NCI-H1694 treated with DMSO at 0.1 percent for 48 hours (cell line): ENCODE measurements around the gene MIOS.
"Not testable (repeated sequence)": the region's sequence is repeated elsewhere in the genome, so short reads cannot be mapped to it uniquely, and the experiment has no call there.

Experiments used
- DNase-seq: peaks from one replicate; lab custom pipeline; 2025; lab: John Stamatoyannopoulos, UW

The MIOS gene

DNA sequence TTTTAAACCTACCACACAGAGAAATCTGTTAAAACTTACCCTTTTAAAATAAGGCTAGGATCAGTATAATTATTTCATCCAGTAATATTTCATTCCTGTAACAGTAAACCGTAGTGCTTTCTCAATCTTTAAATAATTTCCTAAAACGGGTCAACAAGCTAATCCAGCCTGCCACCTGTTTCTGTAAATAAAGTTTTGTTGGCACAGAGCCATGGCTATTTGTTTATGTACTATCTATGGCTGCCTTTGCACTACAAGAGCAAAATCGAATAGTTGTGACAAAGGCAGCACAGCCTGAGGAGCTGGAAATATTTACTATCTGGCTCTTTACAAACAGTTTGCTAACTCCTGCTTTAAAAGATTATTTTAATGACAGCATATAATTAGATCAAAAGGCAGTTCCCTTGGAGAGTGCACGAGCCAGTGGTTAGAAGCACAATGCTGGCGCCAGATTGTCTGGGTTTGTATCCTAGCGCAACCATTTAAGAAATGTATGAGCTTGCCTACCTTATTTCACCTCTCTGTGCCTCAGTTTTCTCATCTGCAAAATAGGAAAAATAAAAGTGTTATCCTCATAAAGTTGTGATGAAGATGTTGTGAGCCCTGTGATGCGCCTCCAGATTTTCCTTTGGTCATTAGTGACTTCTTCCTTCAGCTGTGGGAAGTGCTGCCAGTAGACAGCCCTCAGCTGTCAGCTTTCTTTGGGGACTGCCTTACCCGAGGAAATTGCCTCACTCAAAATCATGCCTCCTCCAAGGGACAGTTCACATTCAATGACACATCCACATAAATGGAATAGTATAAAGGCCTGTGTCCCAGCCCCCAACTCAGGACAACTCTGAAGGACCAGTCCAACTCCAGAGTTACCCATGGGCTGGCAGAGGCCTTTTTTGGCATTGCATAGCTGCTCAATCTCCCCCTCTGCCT is 11.8 kb upstream of the MIOS start:
- peak; percentile 79 for DNase-seq

DNA sequence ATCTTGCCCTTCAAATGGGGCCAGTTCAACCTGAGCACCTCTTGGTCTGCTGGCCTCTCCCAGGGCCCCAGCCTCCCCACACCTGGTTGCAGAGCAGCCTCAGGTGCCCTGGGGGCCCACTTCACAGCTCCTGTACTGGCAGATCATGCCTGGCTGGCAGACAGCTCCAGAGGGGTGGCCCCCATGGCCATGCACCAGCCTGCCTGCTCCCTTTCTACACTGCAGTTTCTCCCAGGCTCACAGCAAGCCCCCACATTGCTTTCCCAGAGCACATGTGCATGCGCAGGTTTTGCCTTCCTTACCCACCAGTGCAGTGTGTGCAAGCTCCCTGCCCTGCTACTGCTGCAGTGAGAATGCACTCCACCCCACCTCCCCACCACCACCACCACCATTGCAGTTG is 9.8 kb upstream of the MIOS start:
- DNase-seq = no peak

DNA sequence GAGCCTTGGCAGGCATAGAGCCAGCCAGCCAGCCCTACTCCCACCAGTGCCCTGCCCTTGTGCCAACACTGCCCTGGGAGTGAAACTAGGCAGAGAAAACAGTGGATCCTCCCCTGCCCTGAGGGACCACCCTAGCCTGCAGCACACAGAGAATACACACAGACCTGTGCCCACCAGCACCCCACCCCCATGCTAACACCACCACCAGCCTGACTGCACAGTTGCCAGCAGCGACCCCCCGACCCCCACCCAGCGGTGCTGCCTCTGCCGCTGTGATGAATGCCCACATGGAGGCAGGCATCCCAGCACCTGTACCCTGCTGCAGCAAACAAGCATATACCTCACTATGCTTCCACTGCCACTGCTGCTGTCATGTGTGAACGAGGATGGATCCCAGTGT is 9.4 kb upstream of the MIOS start:
- DNase-seq = no peak

DNA sequence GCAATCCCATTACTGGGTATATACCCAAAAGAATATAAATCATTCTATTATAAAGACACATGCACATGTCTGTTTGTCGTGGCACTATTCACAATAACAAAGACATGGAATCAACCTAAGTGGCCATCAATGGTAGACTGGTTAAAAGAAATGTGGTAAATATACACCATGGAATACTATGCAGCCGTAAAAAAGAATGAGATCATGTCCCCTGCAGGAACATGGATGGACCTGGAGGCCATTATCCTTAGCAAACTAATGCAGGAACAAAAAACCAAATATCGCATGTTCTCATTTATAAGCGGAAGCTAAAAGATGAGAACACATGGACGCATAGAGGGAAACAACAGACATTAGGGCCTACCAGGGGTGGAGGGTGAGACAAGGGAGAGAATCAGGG is 5.1 kb upstream of the MIOS start:
- DNase-seq = not testable (repeated sequence)

DNA sequence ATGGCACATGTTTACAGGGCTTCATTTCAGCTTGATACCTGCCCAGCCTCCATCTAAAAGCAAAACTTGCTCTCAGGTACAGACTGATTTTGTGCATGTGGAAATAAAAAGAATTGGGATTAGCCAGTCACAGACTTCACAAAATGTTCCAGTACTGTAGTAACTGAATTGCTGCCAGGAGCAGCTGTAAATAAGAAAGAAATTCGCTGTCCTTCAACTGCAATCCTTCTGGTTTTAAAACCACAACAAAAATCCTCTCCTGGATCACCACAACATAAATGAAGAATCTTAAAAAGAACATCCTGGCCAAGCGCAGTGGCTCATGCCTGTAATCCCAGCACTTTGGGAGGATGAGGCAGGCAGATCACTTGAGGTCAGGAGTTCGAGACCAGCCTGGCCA is 3.9 kb upstream of the MIOS start:
- no peak for DNase-seq

DNA sequence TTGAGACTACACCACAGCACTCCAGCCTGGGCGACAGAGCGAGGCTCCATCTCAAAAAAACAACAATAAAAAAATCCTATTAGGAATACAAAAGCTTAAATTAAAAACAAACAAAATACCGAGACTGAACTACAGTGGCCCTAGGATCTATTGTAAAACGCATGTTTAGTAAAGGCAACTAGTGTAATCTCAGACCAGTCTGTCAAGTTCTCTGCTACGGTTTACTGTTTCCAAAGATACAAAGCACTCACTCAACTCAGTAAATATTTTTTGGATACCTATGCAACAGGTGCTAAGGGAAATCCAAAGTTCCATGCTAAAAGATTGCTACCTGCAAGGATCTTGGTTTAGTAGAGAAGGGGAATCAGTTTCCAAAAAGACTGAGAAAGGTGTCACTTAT is 3.4 kb upstream of the MIOS start:
- DNase-seq = no peak

DNA sequence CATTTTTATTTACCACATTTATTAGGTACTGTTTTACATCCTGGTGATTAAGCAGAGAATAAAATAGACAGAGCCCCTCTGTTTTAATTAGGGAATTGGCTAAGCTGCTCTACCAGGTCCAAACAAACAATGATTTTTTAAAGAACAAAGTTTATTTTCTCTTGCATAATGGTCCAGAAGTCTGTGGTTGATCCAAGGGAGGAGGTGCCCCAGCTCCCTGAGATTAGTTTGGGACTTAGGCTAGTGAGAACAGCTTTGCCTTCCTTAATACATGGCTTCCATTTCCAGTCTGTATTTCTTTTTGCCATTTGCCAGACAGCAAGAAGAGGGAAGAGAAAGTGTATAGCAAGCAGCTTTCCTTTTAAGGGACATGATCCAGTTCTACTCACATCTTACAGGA is 2.9 kb upstream of the MIOS start:
- no peak for DNase-seq

DNA sequence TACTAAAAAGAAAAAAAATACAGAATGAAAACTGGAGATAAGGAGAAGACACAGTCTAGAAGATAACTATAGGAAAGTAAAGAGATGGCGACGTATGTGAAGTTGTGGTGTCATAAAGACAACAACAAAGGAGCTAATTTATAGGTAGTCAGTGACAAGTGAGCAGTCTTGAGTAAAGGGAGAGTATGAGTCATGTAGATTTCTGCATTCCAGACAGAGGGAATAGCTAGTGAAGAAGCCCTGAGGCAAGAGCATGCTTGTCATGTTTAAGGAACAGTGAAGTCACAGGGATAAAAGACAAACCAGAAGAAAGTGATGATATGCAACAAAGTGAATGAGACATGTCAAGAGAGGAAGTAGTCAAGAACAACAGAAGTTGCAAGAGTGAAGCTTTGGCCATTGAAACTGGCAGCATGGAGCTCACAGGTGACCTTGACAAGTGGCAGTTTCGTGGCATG is 2.3 kb upstream of the MIOS start:
- no peak for DNase-seq

DNA sequence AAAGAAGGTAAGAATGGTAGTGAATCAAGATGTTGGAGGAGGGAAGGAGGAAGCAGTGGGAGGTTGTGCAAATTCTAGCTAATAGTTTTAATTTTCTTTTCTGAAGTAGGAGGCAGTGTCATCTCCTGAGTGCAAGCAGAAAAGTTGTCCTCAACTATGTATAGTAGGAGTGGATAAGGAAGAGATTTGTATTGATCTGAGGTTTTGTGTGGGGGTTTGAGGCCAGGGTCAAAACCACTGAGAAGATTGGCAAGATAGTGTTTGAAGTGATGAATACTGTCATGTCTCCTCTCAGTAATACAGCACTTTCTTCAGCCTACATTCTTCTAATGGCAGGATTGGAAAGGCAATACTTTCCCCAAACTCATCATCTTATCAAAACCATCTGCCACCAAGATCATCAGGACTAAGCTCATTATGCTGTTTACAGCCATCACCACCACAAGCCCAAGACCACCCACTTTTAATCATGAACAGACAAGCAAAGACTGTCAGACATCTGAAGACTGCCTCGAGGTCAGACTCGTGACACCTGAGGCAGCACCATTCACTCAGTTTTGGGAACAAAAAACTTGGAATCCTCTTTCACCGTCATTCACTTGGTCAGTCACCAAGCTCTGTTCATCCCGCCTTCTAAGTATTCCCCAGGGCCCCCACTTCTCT is 1.5 kb upstream of the MIOS start:
- no peak for DNase-seq

DNA sequence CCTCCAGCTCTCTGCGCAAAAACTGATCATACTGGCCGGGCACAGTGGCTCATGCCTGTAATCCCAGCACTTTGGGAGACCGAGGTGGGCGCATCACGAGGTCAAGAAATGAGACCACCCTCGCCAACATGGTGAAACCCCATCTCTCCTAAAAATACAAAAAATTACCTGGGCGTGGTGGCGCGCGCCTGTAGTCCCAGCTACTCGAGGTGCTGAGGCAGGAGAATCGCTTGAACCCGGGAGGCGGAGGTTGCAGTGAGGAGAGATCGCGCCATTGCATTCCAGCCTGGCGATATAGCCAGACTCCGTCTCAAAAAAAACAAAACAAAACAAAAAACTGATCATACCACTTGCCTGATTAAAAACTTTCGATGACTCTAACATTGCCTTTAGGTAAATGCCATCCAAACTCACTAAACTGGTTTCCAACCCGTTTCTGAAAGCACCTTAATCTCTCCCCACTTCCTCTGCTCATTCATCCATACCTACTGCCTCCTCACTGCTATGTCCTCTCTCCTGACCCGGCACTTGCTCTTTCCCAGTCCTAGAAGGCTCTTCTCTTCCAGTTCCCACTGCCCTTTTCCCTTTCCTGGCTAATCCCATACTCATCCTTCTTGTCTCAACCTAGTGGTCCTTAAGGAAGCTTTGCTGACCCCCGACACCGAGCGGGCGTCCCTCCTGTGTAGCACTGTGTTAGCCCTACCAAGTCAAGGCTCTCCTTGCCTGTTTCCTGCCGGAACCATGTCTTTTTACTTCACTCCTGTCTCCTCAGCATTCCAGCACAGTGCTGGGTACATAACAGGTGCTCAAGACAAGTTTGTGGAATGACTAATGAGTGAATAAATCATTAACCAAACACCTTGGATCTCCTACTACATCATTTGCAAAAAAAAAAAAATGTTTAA is 686 bp upstream of the MIOS start:
- no peak for DNase-seq

DNA sequence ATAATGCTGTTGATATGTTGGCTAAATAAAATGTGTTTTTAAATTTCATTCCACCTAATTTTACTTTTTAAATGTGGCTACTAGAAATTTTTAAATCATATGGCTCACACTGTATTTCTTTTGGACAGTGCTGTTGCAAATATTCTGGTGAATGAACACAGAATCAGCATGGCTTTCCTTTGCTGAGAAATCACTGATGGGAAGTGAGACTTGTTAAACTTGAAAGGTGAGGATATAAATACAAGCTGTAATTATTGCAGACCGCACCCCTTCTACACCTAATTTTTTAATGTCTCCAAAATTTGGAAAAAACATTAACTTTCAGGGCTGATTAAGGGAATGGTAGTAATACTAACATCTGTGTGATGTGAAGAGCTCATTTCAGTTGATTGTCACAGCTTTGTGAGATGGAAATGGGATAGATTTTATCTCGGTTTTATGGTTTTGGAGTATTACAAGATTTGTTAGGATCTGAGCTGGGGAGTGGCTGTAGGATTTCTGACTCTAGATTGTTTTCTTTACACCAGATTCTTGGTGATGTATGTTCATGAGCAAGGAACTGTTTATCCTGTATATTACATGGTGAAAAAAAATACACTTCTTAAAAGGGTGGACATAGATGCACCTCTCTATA is 1.3 kb downstream of the MIOS start:
- no peak for DNase-seq

DNA sequence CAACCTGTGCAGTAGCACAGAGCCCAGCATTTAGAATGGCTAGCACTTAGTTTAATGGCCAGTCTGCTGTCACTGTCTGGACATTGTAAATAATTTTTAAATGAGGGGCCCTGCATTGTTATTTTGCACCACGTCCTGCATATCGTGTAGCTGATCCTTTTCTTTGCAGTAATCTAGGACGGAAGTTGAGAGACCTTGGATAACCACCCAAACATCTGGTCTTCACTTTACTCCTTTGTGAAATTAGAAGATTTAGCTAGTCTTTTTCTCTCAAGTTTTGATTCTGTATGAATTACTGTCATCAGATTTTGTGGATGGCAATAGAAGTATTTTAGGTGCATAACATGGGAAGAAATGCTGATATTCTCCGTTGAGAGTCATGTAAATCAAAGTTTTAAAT is 1.9 kb downstream of the MIOS start:
- no peak for DNase-seq

DNA sequence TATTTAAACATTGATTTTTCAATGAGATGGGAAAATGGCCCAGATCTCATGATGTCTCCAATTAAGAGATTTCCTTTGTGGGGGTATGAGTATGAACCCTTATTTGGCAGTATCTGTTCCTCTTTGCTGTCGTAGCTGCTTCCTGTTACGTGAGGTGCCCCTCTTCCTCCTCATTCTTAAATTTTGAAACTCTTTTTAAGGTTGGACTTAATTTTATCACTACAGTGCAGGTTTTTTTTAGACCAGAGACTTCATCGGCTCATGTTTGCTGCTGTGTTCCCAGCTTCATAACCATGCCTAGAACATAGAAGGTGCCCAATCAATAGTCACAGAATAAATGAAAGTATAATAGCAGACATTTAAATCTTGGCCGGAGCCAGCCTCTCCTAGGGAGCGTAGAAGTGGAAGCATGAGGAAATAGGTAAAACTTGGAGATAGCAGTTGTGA is 2.4 kb downstream of the MIOS start:
- DNase-seq = no peak

DNA sequence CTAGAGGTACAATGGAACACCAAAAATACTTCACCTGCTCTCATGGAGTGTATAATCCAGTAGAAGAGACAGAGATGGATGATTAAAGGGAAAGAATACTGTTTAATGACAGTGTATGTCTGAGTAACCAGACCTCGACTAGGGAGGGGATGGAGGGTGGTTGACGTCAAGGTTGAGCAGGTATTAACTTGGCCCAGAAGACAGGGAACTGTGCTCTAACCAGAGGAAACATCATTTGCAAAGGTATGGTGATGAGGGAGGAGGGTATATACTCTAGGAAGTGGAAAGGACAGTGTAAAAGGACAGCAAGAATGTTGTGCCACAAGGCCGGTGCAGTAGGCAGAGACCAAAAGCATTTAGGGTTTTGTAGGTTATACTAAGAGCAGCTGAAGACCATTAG is 2.9 kb downstream of the MIOS start:
- DNase-seq = no peak

DNA sequence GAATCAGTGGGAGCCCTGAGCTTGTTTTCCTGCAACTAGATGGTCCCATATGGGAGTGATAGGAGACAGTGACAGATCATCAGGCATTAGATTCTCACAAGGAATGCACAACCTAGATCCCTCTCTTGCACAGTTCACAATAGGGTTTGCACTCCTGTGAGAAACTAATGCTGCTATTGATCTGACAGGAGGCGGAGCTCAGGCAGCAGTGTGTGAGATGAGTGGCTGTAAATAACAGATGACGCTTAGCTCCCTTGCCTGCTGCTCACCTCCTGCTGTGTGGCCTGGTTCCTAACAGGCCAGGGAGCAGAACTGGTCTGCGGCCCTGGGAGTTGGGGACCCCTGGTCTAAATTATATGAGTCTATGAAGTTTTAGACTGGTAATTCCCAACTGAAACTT is 3.9 kb downstream of the MIOS start:
- DNase-seq = no peak

DNA sequence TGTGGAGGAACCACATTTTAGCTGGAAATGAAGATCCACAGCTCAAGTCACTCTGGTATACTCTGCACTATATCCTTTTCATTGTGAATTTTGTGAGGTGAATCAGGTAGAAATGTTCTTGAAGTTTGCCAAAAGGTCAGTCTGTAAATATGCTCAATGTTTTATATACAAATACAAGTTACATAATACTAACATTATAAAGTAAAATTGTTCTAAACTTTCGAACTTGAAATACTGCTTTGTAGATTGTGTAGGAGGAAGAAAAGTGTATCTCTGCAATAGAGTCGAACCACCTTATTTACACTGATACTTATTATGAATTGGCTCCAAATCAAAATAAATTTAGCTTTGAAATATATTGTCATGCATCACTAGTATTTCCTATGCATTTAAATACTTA is 7.0 kb downstream of the MIOS start:
- DNase-seq = no peak

DNA sequence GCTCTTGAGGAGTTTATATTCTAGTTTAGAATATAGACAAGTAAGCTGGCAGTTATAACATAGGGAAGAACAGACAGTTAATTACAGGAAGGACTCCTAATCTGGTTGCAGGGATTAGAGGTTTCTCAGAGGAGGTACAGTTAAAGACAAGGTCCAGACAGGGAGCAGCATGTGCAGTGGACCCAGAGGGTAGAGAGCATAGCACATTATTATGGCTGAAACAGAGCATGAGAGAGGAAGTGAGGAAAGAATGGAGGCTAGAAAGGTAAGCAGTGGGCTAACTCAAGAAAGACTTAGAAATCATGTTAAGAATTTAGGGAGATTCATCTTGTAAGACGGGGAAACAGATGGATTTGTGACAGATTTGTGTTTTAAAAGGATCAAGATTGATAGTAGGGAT is 9.7 kb downstream of the MIOS start:
- DNase-seq = no peak

DNA sequence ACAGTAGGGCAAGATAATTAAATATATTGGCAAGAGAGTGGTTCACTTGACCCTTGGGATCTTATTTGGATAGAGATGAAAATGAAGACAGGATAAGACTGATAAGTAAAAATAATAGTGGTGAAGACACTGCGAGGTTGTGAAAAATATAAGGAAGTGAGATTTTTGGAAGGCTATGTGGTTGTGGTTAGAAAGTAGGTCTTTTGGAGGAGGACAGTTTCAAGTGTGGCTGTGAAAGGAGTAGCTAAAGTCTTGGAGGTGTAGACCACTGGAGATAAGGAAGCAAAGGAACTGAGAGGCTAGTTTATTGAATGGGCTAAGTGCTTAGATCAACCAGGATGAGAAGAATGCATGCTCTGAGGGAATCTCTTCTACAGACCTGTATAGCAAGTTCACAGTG is 11.2 kb downstream of the MIOS start:
- no peak for DNase-seq

DNA sequence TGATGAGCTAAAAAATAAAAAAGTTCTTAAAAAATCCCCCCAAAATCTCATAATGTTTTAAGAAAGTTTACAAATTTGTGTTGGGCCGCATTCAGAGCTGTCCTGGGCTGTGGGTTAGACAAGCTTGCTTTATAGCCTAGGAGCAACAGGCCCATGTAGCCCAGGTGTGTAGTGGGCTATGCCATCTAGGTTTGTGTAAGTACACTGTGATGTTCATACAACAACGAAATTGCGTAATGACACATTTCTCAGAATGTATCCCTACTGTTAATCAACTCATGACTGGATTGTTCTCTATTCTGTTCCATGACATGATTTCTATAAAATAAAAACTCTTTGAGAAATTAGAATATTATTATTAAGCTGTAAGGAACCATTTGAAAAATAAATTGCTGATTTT is 13.0 kb downstream of the MIOS start:
- no peak for DNase-seq

DNA sequence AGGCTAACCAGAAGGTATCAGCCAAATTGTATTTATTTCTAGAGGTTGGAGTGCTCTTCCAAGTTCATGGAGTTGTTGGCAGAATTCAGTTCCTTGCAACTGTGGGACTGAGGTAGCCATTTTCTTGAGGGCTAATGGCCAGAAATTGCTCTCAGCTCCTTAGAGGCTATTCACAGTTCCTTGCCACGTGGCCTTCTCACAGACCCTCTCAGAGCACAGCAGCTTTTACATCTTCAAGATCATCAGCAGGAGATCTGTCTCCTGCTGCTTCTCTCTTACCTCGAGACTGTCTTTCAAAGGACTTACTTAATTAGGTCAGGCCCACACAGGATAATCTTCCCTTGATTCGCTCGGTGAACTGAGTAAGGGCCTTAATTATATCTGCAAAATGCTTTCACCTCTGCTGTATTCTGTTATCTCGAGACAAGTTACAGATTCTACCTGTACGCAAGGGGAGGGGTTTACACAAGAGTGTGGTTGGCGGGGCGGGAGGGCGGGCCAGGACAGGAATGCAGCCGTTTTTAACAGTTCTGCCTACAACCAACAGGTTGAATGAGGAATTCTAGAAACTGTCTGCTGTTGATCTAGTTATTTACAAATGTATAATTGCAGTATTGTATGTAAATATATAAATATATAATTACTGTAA is 15.0 kb downstream of the MIOS start:
- no peak for DNase-seq

DNA sequence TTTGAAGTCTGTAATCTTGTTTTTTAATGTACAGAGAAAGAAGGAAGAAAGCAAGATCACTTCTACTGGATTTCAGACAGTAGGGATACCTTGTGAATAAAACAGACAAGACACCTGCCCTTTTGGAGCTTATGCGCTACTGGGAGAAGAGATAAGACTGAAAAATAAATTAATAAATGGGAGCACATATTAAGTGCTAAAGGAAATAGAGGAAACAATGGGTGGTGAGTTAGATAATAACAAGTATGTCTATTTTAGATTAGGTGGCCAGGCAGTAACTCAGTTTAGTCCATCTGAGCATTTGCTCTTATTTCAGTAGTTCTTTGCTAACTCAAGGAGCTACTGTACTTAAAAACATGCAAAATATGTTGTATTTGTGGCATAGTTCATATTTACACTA is 15.9 kb downstream of the MIOS start:
- no peak for DNase-seq
